GM12864 (cell line): ENCODE data around the gene UBL7.

Source experiments
- DNase-seq: peaks from one replicate; pipeline ENCODE4 v3.0.0-alpha.2; 2011; ENCODE audit warnings: low read depth
- H3K4me3 ChIP-seq: 2 replicates; pipeline ENCODE4 v1.5.1; 2011; ENCODE audit warnings: mild to moderate bottlenecking, low read depth, low read length, control low read depth
- CTCF ChIP-seq: IDR thresholded peaks from 2 replicates; pipeline ENCODE4 v1.5.1; 2011; ENCODE audit warnings: low read depth, mild to moderate bottlenecking, moderate library complexity, low read length, control low read depth, inconsistent platforms; ENCODE audit errors: missing control alignments

UBL7 gene

DNA sequence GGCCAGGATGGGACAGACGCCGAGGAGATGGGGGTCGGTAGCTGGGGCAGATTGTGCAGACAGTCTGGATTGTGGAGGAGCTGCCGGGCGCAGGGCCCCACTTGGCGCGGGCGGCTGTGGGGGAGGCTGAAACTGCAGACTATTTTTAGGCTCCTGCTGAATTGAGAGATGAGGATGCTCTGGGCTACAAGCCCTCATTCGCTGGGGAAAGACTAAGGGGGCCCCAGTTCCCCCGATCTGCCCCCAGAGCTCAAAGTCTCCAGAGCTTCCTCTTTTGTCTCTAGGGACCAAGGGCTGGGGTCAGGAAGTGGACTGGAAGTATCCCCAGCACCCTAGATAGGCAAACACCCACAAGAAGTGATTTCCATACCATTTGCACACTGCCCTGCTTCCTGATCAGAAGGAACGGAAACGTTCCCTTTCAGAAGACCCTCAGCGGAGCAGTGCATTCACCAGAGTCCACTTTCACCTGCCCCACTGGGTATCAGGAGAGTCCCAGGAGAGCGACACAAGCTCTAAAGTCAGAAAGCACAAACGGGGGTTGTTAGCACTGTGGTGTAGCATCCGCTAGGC, 56.9 kb downstream of the UBL7 start:
- DNase-seq, result peak; percentile 85
- peak overlapping the region; percentile 34 for H3K4me3 ChIP-seq
- TF ChIP-seq CTCF, result no peak

GRCh38 chr15:74403588-74403919, 57.4 kb downstream of the UBL7 start:
- TF ChIP-seq CTCF, result no peak
- H3K4me3 ChIP-seq, result peak overlapping the region; percentile 34
- no peak for DNase-seq

GRCh38 chr15:74402873-74403587, 57.9 kb downstream of the UBL7 start:
- no peak for DNase-seq
- no peak for TF ChIP-seq CTCF
- H3K4me3 ChIP-seq, result peak overlapping the region; percentile 34

DNA sequence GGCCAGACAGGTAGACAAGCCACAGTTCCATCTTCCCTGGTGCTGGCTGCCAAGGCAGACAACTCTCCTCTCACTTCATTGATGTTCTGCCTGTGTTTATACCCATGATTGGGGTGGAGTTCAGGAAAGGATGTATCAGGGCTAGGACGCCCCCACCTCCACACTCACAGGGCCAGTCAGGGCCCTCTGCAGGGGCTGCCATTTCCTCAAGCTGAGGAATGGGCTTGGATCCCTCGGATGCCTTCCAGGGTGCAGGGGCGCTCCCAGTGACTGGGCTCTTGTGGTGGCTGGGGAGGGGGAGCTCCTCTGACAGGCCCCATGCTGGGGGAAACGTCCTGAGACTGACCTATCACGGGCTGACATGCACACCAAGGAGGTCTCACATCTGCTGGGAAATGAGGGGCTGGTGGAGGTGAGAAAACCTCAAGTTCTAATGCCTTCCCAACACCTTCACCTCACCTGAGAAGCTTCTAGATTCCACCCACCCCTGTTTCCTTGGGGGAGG, 58.6 kb downstream of the UBL7 start:
- no peak overlapping the region for H3K4me3 ChIP-seq
- DNase-seq, result no peak
- TF ChIP-seq CTCF, result no peak

GRCh38 chr15:74400915-74401757, 59.8 kb downstream of the UBL7 start:
- no peak for TF ChIP-seq CTCF
- peak overlapping the region; percentile 46 for H3K4me3 ChIP-seq

DNA sequence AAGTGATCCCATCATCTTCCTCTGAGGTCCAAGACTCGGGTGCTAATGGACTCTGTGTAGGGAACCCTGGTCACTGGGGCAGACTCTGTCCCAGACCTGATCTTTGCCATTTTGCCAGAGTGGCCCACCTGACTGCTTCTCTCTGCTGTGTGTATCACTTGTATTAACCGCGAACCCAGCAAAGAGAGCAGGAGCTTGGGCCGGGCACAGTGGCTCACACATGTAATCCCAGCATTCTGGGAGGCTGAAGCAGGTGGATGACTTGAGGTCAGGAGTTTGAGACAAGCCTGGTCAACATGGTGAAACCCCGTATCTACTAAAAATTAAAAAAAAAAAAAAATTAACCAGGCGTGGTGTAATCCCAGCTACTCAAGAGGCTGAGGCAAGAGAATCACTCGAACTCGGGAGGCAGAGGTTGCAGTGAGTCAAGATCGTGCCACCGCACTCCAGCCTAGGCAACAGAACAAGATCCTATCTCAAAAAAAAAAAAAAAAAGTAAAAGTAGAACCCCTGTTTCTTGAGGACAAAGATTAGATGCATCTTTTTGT, 60.6 kb downstream of the UBL7 start:
- no peak for TF ChIP-seq CTCF
- H3K4me3 ChIP-seq, result peak overlapping the region; percentile 46
- no peak for DNase-seq

More at GRCh38 chr15:74400915-74401757, 59.8 kb downstream of the UBL7 start:
- DNase-seq, result peak; percentile 83
